ENCODE results near the gene DPH7.

- no peak for TF ChIP-seq CTCF (IDR thresholded peaks at IDR 0.05)
- TF ChIP-seq POLR2A (IDR thresholded peaks at IDR 0.05) = no peak
Observed at GRCh38 chr9:137615387-137615871, 36.7 kb upstream of the DPH7 start.
